Measurements from ENCODE around the gene KRTAP4-1. TPM values are rescaled to one million over a fixed set of nuclear protein-coding genes. Genes with fewer than 3 reads are reported as not detected.
"Not testable (repeated sequence)": the region's sequence is repeated elsewhere in the genome, so short reads cannot be mapped to it uniquely, and the experiment has no call there.

KRTAP4-1 gene
- total RNA-seq, 2 donors from 2014 or later: not detected

GRCh38 chr17:41168121-41168520, 16.6 kb downstream of the KRTAP4-1 start, which contains the start of gene KRTAP4-3:
Gene KRTAP4-3, minus strand, starts transcription at chr17:41168221. Its CDS starts 49 bp downstream, at chr17:41168172.
- no peaks in the 10 kb centered on the region for H3K4me1 ChIP-seq (ENCODE audit: control insufficient read depth in 1 of 2, low read depth in 2 of 2)
- no peak within 1 kb of the TSS for H3K4me3 ChIP-seq
- H3K9me3 ChIP-seq: no peaks in the 10 kb centered on the region
- DNase-seq (ENCODE audit: low spot score) (no peak), ATAC-seq (ENCODE audit: insufficient number of reproducible peaks, low FRiP score, low read depth) (no peak)
- H3K27ac ChIP-seq: no peak within 1 kb of the TSS
- H3K27me3 ChIP-seq (replicated peaks; ENCODE audit: insufficient read depth): no peaks in the 10 kb centered on the region
- TF ChIP-seq, protein P1, sequence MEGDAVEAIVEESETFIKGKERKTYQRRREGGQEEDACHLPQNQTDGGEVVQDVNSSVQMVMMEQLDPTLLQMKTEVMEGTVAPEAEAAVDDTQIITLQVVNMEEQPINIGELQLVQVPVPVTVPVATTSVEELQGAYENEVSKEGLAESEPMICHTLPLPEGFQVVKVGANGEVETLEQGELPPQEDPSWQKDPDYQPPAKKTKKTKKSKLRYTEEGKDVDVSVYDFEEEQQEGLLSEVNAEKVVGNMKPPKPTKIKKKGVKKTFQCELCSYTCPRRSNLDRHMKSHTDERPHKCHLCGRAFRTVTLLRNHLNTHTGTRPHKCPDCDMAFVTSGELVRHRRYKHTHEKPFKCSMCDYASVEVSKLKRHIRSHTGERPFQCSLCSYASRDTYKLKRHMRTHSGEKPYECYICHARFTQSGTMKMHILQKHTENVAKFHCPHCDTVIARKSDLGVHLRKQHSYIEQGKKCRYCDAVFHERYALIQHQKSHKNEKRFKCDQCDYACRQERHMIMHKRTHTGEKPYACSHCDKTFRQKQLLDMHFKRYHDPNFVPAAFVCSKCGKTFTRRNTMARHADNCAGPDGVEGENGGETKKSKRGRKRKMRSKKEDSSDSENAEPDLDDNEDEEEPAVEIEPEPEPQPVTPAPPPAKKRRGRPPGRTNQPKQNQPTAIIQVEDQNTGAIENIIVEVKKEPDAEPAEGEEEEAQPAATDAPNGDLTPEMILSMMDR (IDR thresholded peaks at IDR 0.05): no peak
- no peaks in the 10 kb centered on the region for H3K36me3 ChIP-seq

- no peaks in the 10 kb centered on the region for H3K27me3 ChIP-seq (replicated peaks; ENCODE audit: insufficient read depth)
- DNase-seq (ENCODE audit: low spot score): no peak
- no peaks in the 10 kb centered on the region for H3K9me3 ChIP-seq
- TF ChIP-seq, protein P1 (IDR thresholded peaks at IDR 0.05): no peak
- H3K27ac ChIP-seq: no peak overlapping the region
- H3K36me3 ChIP-seq: no peaks in the 10 kb centered on the region
- H3K4me3 ChIP-seq: no peak overlapping the region
- no peaks in the 10 kb centered on the region for H3K4me1 ChIP-seq (ENCODE audit: control insufficient read depth in 1 of 2, low read depth in 2 of 2)
- no peak for ATAC-seq (ENCODE audit: insufficient number of reproducible peaks, low FRiP score, low read depth)
These were observed 17.1 kb downstream of the KRTAP4-1 start for GRCh38 chr17:41167561-41167960.

GRCh38 chr17:41163828-41164227, 20.9 kb downstream of the KRTAP4-1 start:
- no peak for ATAC-seq (ENCODE audit: insufficient number of reproducible peaks, low FRiP score, low read depth)

DNA sequence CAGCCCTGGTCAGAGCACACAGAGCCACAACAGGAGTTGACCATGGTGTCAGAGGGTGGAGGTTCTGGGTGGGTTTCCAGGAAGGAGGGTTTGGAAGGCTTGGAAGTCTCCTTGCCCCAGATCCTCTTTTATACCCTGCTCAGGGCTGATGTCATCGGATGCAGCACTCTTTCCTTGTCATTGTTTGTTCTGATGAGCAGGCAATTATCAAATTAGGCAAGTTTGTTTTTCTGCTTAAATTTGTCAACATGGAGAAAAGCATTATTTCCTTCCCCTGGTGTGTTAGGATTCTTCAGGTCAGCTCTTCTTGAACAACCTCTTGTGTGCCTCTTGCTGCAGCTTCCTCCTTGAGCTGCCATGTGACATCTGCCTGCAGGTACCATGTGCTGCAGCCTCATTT, 24.1 kb downstream of the KRTAP4-1 start, which contains the start of gene KRTAP4-4:
Gene KRTAP4-4 (minus strand): TSS at position 101 of the 400 bp plus-strand sequence. CDS start 57 bp downstream, at position 44.
- Histone ChIP-seq H3K9me3 (no peaks in the 10 kb centered on the region), H3K27me3 (replicated peaks; ENCODE audit: insufficient read depth) (no peaks in the 10 kb centered on the region), H3K36me3 (no peaks in the 10 kb centered on the region), H3K4me3 (no peak within 1 kb of the TSS), H3K4me1 (ENCODE audit: control insufficient read depth in 1 of 2, low read depth in 2 of 2) (no peaks in the 10 kb centered on the region), H3K27ac (no peak within 1 kb of the TSS)
- no peak for ATAC-seq (ENCODE audit: insufficient number of reproducible peaks, low FRiP score, low read depth)
- no peak for DNase-seq (ENCODE audit: low spot score)
- TF ChIP-seq, protein P1 (IDR thresholded peaks at IDR 0.05): no peak

More at GRCh38 chr17:41163828-41164227, 20.9 kb downstream of the KRTAP4-1 start:
- TF ChIP-seq, protein P1 (IDR thresholded peaks at IDR 0.05): no peak
- Histone ChIP-seq H3K4me1 (ENCODE audit: control insufficient read depth in 1 of 2, low read depth in 2 of 2) (no peaks in the 10 kb centered on the region), H3K27ac (no peak overlapping the region), H3K36me3 (no peaks in the 10 kb centered on the region), H3K27me3 (replicated peaks; ENCODE audit: insufficient read depth) (no peaks in the 10 kb centered on the region), H3K9me3 (no peaks in the 10 kb centered on the region), H3K4me3 (no peak overlapping the region)
- DNase-seq (ENCODE audit: low spot score): no peak

GRCh38 chr17:41160190-41160589, 24.5 kb downstream of the KRTAP4-1 start:
- H3K4me1 ChIP-seq (ENCODE audit: control insufficient read depth in 1 of 2, low read depth in 2 of 2); H3K4me3 ChIP-seq; ATAC-seq (ENCODE audit: insufficient number of reproducible peaks, low FRiP score, low read depth); H3K27me3 ChIP-seq (replicated peaks; ENCODE audit: insufficient read depth); H3K36me3 ChIP-seq; DNase-seq (ENCODE audit: low spot score); H3K9me3 ChIP-seq; H3K27ac ChIP-seq: not testable (repeated sequence)

DNA sequence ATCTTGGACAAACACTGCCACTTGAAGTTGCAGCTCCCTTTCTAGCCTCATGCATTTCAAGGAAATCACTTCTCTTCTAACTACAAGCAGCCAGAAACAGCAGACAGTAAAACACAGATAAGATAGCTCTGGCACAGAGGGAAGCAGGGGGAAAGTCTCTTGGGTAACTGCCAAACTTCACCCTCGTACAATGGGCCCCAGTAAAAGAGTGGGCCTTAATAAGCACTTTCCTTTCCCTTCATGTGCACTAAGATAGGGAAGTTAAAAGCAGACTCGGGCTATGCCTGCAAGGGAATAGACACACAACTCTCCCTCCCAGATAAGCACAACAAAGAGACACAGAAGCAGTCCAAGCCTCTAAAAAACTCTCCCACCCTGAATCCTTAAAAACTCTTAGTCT, 30.9 kb downstream of the KRTAP4-1 start:
- ATAC-seq (ENCODE audit: insufficient number of reproducible peaks, low FRiP score, low read depth) (no peak), DNase-seq (ENCODE audit: low spot score) (no peak)
- Histone ChIP-seq H3K27ac (no peak overlapping the region), H3K4me1 (ENCODE audit: control insufficient read depth in 1 of 2, low read depth in 2 of 2) (no peaks in the 10 kb centered on the region), H3K9me3 (no peaks in the 10 kb centered on the region), H3K36me3 (no peaks in the 10 kb centered on the region), H3K4me3 (no peak overlapping the region), H3K27me3 (replicated peaks; ENCODE audit: insufficient read depth) (no peaks in the 10 kb centered on the region)
- TF ChIP-seq, protein P1 (IDR thresholded peaks at IDR 0.05): no peak
